Activated CD4-positive, alpha-beta T cell treated with anti-CD3 and anti-CD28 coated beads, Interleukin-2, amount 10 ng/mL, durations not matched to agents 24 days and 14 days (primary cell): ENCODE measurements around the gene MRPL14. TPM values are rescaled to one million over a fixed set of nuclear protein-coding genes. Genes with fewer than 3 reads are reported as not detected.

ENCODE experiments used
- DNase-seq: peaks from one replicate; pipeline ENCODE4 v3.0.0; 2022
- H3K27ac Mint-ChIP-seq: one replicate; pipeline ENCODE4 v1.8.0; 2022; ENCODE audit warnings: mild to moderate bottlenecking, mixed read lengths
- H3K27me3 Mint-ChIP-seq: one replicate; pipeline ENCODE4 v1.8.0; 2022; ENCODE audit warnings: mixed read lengths
- H3K36me3 Mint-ChIP-seq: one replicate; pipeline ENCODE4 v1.8.0; 2022; ENCODE audit warnings: low read depth, mild to moderate bottlenecking, mixed read lengths
- H3K4me1 Mint-ChIP-seq: one replicate; pipeline ENCODE4 v1.8.0; 2021; ENCODE audit warnings: mixed read lengths
- H3K4me3 Mint-ChIP-seq: one replicate; pipeline ENCODE4 v1.8.0; 2022; ENCODE audit warnings: mild to moderate bottlenecking, moderate library complexity, mixed read lengths
- H3K9me3 Mint-ChIP-seq: one replicate; pipeline ENCODE4 v1.8.0; 2021; ENCODE audit warnings: mixed read lengths
- intact Hi-C: fragments of 100-400 bp; cut with micrococcal nuclease; formaldehyde crosslinking; loops from one replicate; pipeline ENCODE4 v1.15.1; 2023
- total RNA-seq: library from RNA; stranded (reverse); gene quantifications from 2 replicates; pipeline ENCODE4 v1.2.3, GENCODE V29; 2022

MRPL14 gene
- 65.6 and 67.5 TPM in 2 replicates for total RNA-seq

- Mint-ChIP-seq H3K4me3 (peak within 1 kb of the TSS; percentile 86), H3K4me1 (peaks cover 51% of the 10 kb centered on the region), H3K27ac (peak within 1 kb of the TSS; percentile 99), H3K27me3 (no peaks in the 10 kb centered on the region), H3K36me3 (peaks cover 35% of the 10 kb centered on the region), H3K9me3 (no peaks in the 10 kb centered on the region)
- peak; percentile 97 for DNase-seq
- intact Hi-C loops, result loop anchor here (2.0 to 5.0 kb wide), 7 partner anchors 23 to 499 kb away; partner anchors contain the start of genes GTPBP2, HSP90AB1, SLC29A1 and VEGFA
Measured at GRCh38 chr6:44127186-44128019, at the start of gene MRPL14, which contains the start of gene TMEM63B. MRPL14 (minus strand) TSS chr6:44127452; CDS start chr6:44116611, 10,841 bp downstream. TMEM63B (plus strand) TSS chr6:44127554; CDS start chr6:44134585, 7,031 bp downstream.

- Mint-ChIP-seq H3K36me3 (no peaks in the 10 kb centered on the region), H3K9me3 (no peaks in the 10 kb centered on the region), H3K4me1 (peaks cover 16% of the 10 kb centered on the region), H3K27ac (no peak overlapping the region), H3K4me3 (no peak overlapping the region), H3K27me3 (peaks cover 10% of the 10 kb centered on the region)
- intact Hi-C loops, result no loop called here
- no peak for DNase-seq
Measured at GRCh38 chr6:44176130-44176761, 49.0 kb upstream of the MRPL14 start.

- intact Hi-C loops, result loop anchor here (1.0 to 5.0 kb wide), 4 partner anchors 49 to 165 kb away; partner anchors contain the start of genes SLC29A1 and SLC35B2
- Mint-ChIP-seq H3K27me3 (peaks cover 14% of the 10 kb centered on the region), H3K4me1 (peaks cover 16% of the 10 kb centered on the region), H3K4me3 (no peak overlapping the region), H3K36me3 (no peaks in the 10 kb centered on the region), H3K9me3 (no peaks in the 10 kb centered on the region), H3K27ac (peak overlapping the region; percentile 29)
- peak; percentile 93 for DNase-seq
Measured at GRCh38 chr6:44172731-44173500, 45.7 kb upstream of the MRPL14 start.

GRCh38 chr6:44171899-44172546, 44.8 kb upstream of the MRPL14 start:
- Mint-ChIP-seq H3K36me3 (no peaks in the 10 kb centered on the region), H3K27me3 (peaks cover 14% of the 10 kb centered on the region), H3K9me3 (no peaks in the 10 kb centered on the region), H3K4me3 (no peak overlapping the region), H3K27ac (no peak overlapping the region), H3K4me1 (peaks cover 14% of the 10 kb centered on the region)
- DNase-seq, result no peak
- intact Hi-C loops, result loop anchor here (1.0 to 5.0 kb wide), 4 partner anchors 50 to 166 kb away; partner anchors contain the start of genes SLC29A1 and SLC35B2

GRCh38 chr6:44169886-44170570, 42.8 kb upstream of the MRPL14 start:
- Mint-ChIP-seq H3K9me3 (no peaks in the 10 kb centered on the region), H3K4me1 (peaks cover 12% of the 10 kb centered on the region), H3K27me3 (peaks cover 15% of the 10 kb centered on the region), H3K4me3 (no peak overlapping the region), H3K27ac (no peak overlapping the region), H3K36me3 (no peaks in the 10 kb centered on the region)
- no peak for DNase-seq
- intact Hi-C loops, result loop anchor here (5.0 kb wide), 1 partner anchor 52 kb away; the partner anchor contains the start of gene SLC29A1

GRCh38 chr6:44169154-44169553, 41.9 kb upstream of the MRPL14 start:
- H3K36me3 Mint-ChIP-seq, result no peaks in the 10 kb centered on the region
- H3K4me1 Mint-ChIP-seq, result peaks cover 12% of the 10 kb centered on the region
- no peak overlapping the region for H3K4me3 Mint-ChIP-seq
- DNase-seq, result no peak
- peaks cover 16% of the 10 kb centered on the region for H3K27me3 Mint-ChIP-seq
- H3K9me3 Mint-ChIP-seq, result no peaks in the 10 kb centered on the region
- H3K27ac Mint-ChIP-seq, result no peak overlapping the region
- intact Hi-C loops, result no loop called here

- Mint-ChIP-seq H3K36me3 (no peaks in the 10 kb centered on the region), H3K4me3 (no peak overlapping the region), H3K27ac (no peak overlapping the region), H3K27me3 (peaks cover 19% of the 10 kb centered on the region), H3K4me1 (peaks cover 9% of the 10 kb centered on the region), H3K9me3 (no peaks in the 10 kb centered on the region)
- intact Hi-C loops, result no loop called here
- no peak for DNase-seq
Measured at GRCh38 chr6:44167567-44167966, 40.3 kb upstream of the MRPL14 start.

GRCh38 chr6:44166591-44167184, 39.4 kb upstream of the MRPL14 start:
- no peak for DNase-seq
- Mint-ChIP-seq H3K27ac (peak overlapping the region; percentile 18), H3K9me3 (no peaks in the 10 kb centered on the region), H3K4me1 (peaks cover 6% of the 10 kb centered on the region), H3K27me3 (peaks cover 19% of the 10 kb centered on the region), H3K4me3 (no peak overlapping the region), H3K36me3 (no peaks in the 10 kb centered on the region)
- intact Hi-C loops, result no loop called here

GRCh38 chr6:44166116-44166515, 38.9 kb upstream of the MRPL14 start:
- no peak for DNase-seq
- Mint-ChIP-seq H3K9me3 (no peaks in the 10 kb centered on the region), H3K36me3 (no peaks in the 10 kb centered on the region), H3K4me3 (no peak overlapping the region), H3K27me3 (peaks cover 19% of the 10 kb centered on the region), H3K27ac (no peak overlapping the region), H3K4me1 (peaks cover 10% of the 10 kb centered on the region)
- intact Hi-C loops, result no loop called here

- no peak for DNase-seq
- H3K36me3 Mint-ChIP-seq, result no peaks in the 10 kb centered on the region
- peaks cover 10% of the 10 kb centered on the region for H3K4me1 Mint-ChIP-seq
- peaks cover 15% of the 10 kb centered on the region for H3K27me3 Mint-ChIP-seq
- H3K27ac Mint-ChIP-seq, result no peak overlapping the region
- intact Hi-C loops, result no loop called here
- no peak overlapping the region for H3K4me3 Mint-ChIP-seq
- no peaks in the 10 kb centered on the region for H3K9me3 Mint-ChIP-seq
Measured at GRCh38 chr6:44162876-44163625, 35.8 kb upstream of the MRPL14 start.

GRCh38 chr6:44161997-44162338, 34.7 kb upstream of the MRPL14 start:
- H3K36me3 Mint-ChIP-seq, result no peaks in the 10 kb centered on the region
- no peak for DNase-seq

GRCh38 chr6:44158770-44159228, 31.5 kb upstream of the MRPL14 start, which contains the start of gene CAPN11:
CAPN11 (plus strand) TSS chr6:44158820; CDS start chr6:44158849, 29 bp downstream.
- DNase-seq, result no peak
- H3K4me1 Mint-ChIP-seq, result peaks cover 6% of the 10 kb centered on the region
- intact Hi-C loops, result no loop called here
- no peaks in the 10 kb centered on the region for H3K36me3 Mint-ChIP-seq
- H3K27me3 Mint-ChIP-seq, result peaks cover 6% of the 10 kb centered on the region
- no peak within 1 kb of the TSS for H3K27ac Mint-ChIP-seq
- H3K9me3 Mint-ChIP-seq, result no peaks in the 10 kb centered on the region
- H3K4me3 Mint-ChIP-seq, result no peak within 1 kb of the TSS

More at GRCh38 chr6:44161997-44162338, 34.7 kb upstream of the MRPL14 start:
- no peak overlapping the region for H3K4me3 Mint-ChIP-seq
- peaks cover 15% of the 10 kb centered on the region for H3K27me3 Mint-ChIP-seq
- H3K27ac Mint-ChIP-seq, result no peak overlapping the region
- intact Hi-C loops, result no loop called here
- no peaks in the 10 kb centered on the region for H3K9me3 Mint-ChIP-seq
- peaks cover 10% of the 10 kb centered on the region for H3K4me1 Mint-ChIP-seq
